ENCODE measurements around the gene CUEDC1.

The CUEDC1 gene

GRCh38 chr17:57888311-57889216, 66.6 kb downstream of the CUEDC1 start:
- DNase-seq (ENCODE audit: low spot score) (no peak), ATAC-seq (ENCODE audit: low read depth) (no peak)
- peaks cover 35% of the 10 kb centered on the region for H3K4me1 ChIP-seq (ENCODE audit: insufficient read depth, poor library complexity, severe bottlenecking)
- TF ChIP-seq CTCF (IDR thresholded peaks at IDR 0.05; ENCODE audit: poor library complexity, severe bottlenecking), result no peak
- H3K36me3 ChIP-seq (ENCODE audit: low read depth), result peaks cover 6% of the 10 kb centered on the region
- no peaks in the 10 kb centered on the region for H3K27me3 ChIP-seq (ENCODE audit: insufficient read depth, poor library complexity, severe bottlenecking)
- H3K9me3 ChIP-seq (ENCODE audit: severe bottlenecking), result no peaks in the 10 kb centered on the region
- H3K4me3 ChIP-seq (ENCODE audit: severe bottlenecking), result no peak overlapping the region
- peak overlapping the region; percentile 86 for H3K27ac ChIP-seq (ENCODE audit: poor library complexity, severe bottlenecking)

- Histone ChIP-seq H3K9me3 (ENCODE audit: severe bottlenecking) (peaks cover 2% of the 10 kb centered on the region), H3K4me3 (ENCODE audit: severe bottlenecking) (no peak overlapping the region), H3K27me3 (ENCODE audit: insufficient read depth, poor library complexity, severe bottlenecking) (no peaks in the 10 kb centered on the region), H3K4me1 (ENCODE audit: insufficient read depth, poor library complexity, severe bottlenecking) (peaks cover 21% of the 10 kb centered on the region), H3K36me3 (ENCODE audit: low read depth) (peaks cover 12% of the 10 kb centered on the region), H3K27ac (ENCODE audit: poor library complexity, severe bottlenecking) (no peak overlapping the region)
- no peak for TF ChIP-seq CTCF (IDR thresholded peaks at IDR 0.05; ENCODE audit: poor library complexity, severe bottlenecking)
- DNase-seq (ENCODE audit: low spot score) (no peak), ATAC-seq (ENCODE audit: low read depth) (no peak)
Measured at GRCh38 chr17:57887161-57887560, 68.1 kb downstream of the CUEDC1 start.

- Histone ChIP-seq H3K36me3 (ENCODE audit: low read depth) (peaks cover 12% of the 10 kb centered on the region), H3K9me3 (ENCODE audit: severe bottlenecking) (peaks cover 2% of the 10 kb centered on the region), H3K4me3 (ENCODE audit: severe bottlenecking) (no peak overlapping the region), H3K4me1 (ENCODE audit: insufficient read depth, poor library complexity, severe bottlenecking) (peaks cover 17% of the 10 kb centered on the region), H3K27ac (ENCODE audit: poor library complexity, severe bottlenecking) (no peak overlapping the region), H3K27me3 (ENCODE audit: insufficient read depth, poor library complexity, severe bottlenecking) (no peaks in the 10 kb centered on the region)
- no peak for ATAC-seq (ENCODE audit: low read depth)
- TF ChIP-seq CTCF (IDR thresholded peaks at IDR 0.05; ENCODE audit: poor library complexity, severe bottlenecking), result no peak
- no peak for DNase-seq (ENCODE audit: low spot score)
Measured at GRCh38 chr17:57886020-57886419, 69.2 kb downstream of the CUEDC1 start.

GRCh38 chr17:57885148-57885915, 69.9 kb downstream of the CUEDC1 start:
- Histone ChIP-seq H3K36me3 (ENCODE audit: low read depth) (peaks cover 12% of the 10 kb centered on the region), H3K4me1 (ENCODE audit: insufficient read depth, poor library complexity, severe bottlenecking) (peaks cover 13% of the 10 kb centered on the region)

More at GRCh38 chr17:57885148-57885915, 69.9 kb downstream of the CUEDC1 start:
- Histone ChIP-seq H3K27me3 (ENCODE audit: insufficient read depth, poor library complexity, severe bottlenecking) (no peaks in the 10 kb centered on the region), H3K27ac (ENCODE audit: poor library complexity, severe bottlenecking) (no peak overlapping the region), H3K4me3 (ENCODE audit: severe bottlenecking) (no peak overlapping the region), H3K9me3 (ENCODE audit: severe bottlenecking) (peaks cover 2% of the 10 kb centered on the region)
- ATAC-seq (ENCODE audit: low read depth), result no peak
- TF ChIP-seq CTCF (IDR thresholded peaks at IDR 0.05; ENCODE audit: poor library complexity, severe bottlenecking), result no peak
- no peak for DNase-seq (ENCODE audit: low spot score)

All from RWPE2 (cell line).